Uterus (tissue), 4 donors: ENCODE measurements around the gene RAB3IL1. TPM values are rescaled to one million over a fixed set of nuclear protein-coding genes. Genes with fewer than 3 reads are reported as not detected.

Source experiments
- DNase-seq, 2 donors: peaks; one replicate each; pipeline ENCODE4 v3.0.0-alpha.2; 2019 to 2020
- H3K27ac ChIP-seq, 2 donors: fragments of 200-600 bp; sonication (generic); 1 replicate in 1 of 2; 2 replicates in 1 of 2; pipeline ENCODE4 v1.5.1; 2016 to 2018
- H3K27me3 ChIP-seq, 2 donors: fragments of 200-600 bp; sonication (generic); one replicate each; pipeline ENCODE4 v1.5.1; 2018 to 2019; ENCODE audit warnings: control low read depth in 1 of 2
- H3K36me3 ChIP-seq, 2 donors: fragments of 200-600 bp; sonication (generic); one replicate each; pipeline ENCODE4 v1.5.1; 2019; ENCODE audit warnings: control low read depth in 1 of 2
- H3K4me1 ChIP-seq, 2 donors: fragments of 200-600 bp; sonication (generic); one replicate each; pipeline ENCODE4 v1.5.1; 2018 to 2019; ENCODE audit warnings: control low read depth in 1 of 2
- H3K4me3 ChIP-seq, 2 donors: fragments of 200-600 bp; sonication (generic); 1 replicate in 1 of 2; 2 replicates in 1 of 2; pipeline ENCODE4 v1.5.1; 2018 to 2019; ENCODE audit warnings: mild to moderate bottlenecking in 1 of 2
- H3K9me3 ChIP-seq, 2 donors: fragments of 200-600 bp; sonication (generic); one replicate each; pipeline ENCODE4 v1.5.1; 2019; ENCODE audit warnings: control low read depth in 1 of 2
- CTCF ChIP-seq, 4 experiments: fragments of 200-600 bp in 2 of 4; fragments of 450-650 bp in 2 of 4; sonication (generic) in 2 of 4; IDR thresholded peaks; one replicate each; pipeline ENCODE4 v1.5.1; 2016 to 2019; ENCODE audit warnings: antibody characterized with exemption in 4 of 4, mild to moderate bottlenecking in 2 of 4, moderate library complexity in 1 of 4
- POLR2A ChIP-seq, 2 donors: fragments of 450-650 bp; IDR thresholded peaks; one replicate each; pipeline ENCODE4 v1.6.1; 2016; ENCODE audit warnings: antibody characterized with exemption in 2 of 2, mild to moderate bottlenecking in 1 of 2, moderate library complexity in 1 of 2
- intact Hi-C: fragments of 100-400 bp; cut with DNase I; formaldehyde crosslinking; loops from one replicate; pipeline ENCODE4 v1.15.1; 2023; ENCODE audit warnings: low total_unique reads
- total RNA-seq, 4 donors: library from RNA; depleted of rRNA in 3 of 4; stranded (reverse); fragments of >200 nt in 3 of 4; gene quantifications; one replicate each; pipeline versions ENCODE4 v1.1.0 to v1.2.4, GENCODE V29; 2014 to 2023
- donor health status: DM: yes; HTN: yes; CAD: no.

The RAB3IL1 gene
- total RNA-seq, 4 donors from 2014 or later, result 12.6 to 60.3 (median 26.8) TPM

- Histone ChIP-seq H3K4me3 (no peak overlapping the region), H3K36me3 (no peaks in the 10 kb centered on the region), H3K27me3 (no peaks in the 10 kb centered on the region), H3K9me3 (no peaks in the 10 kb centered on the region), H3K4me1 (peaks cover 0 to 9% of the 10 kb centered on the region in 2 donors), H3K27ac (peak overlapping the region; percentile 90 to 94)
- no peak for TF ChIP-seq POLR2A (IDR thresholded peaks at IDR 0.05)
- no peak for TF ChIP-seq CTCF (IDR thresholded peaks at IDR 0.05)
- DNase-seq, result peak in 1 of 2 donors; percentile 10
- intact Hi-C loops, result no loop called here
Measured at GRCh38 chr11:61914471-61915171, 2.7 kb downstream of the RAB3IL1 start.

DNA sequence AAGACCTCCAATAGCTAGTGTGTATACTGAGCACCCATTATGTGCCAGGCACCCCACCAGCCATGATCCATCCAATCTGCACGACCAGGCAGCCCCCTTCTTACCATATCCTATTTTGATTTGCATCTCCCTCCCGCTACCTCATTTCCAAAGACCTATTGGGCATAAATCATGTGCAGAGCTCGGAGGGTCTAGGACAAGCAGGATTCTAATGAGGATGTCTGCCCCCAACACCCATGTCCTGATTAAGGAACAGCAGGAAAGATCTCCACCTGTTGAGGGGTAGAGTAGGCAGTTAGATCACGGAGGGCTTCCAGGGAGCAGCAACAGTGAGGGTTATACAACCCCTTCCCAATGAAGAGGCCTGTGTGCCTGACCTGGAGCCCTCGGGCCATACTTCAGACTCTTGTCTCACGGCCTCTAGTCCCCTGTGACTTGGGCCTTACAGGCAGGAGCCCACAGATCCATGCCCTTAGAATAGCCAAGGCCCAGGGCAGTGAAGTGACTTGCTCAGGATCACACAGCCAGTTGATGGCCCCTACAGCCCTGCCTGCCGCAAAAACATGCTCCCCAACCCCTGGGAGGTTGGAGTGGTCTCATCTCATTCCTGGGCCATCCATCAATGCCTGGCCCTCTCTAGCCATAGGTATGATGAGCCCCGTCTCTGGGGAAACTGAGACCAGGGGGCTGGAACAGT, 3.5 kb downstream of the RAB3IL1 start:
- TF ChIP-seq CTCF (IDR thresholded peaks at IDR 0.05) (no peak), POLR2A (IDR thresholded peaks at IDR 0.05) (no peak)
- H3K4me1 ChIP-seq, result peaks cover 0 to 10% of the 10 kb centered on the region in 2 donors
- no peak overlapping the region for H3K4me3 ChIP-seq
- no peaks in the 10 kb centered on the region for H3K9me3 ChIP-seq
- H3K36me3 ChIP-seq, result no peaks in the 10 kb centered on the region
- H3K27ac ChIP-seq, result peak overlapping the region; percentile 90 to 94
- intact Hi-C loops, result no loop called here
- peak in 1 of 2 donors; percentile 10 for DNase-seq
- no peaks in the 10 kb centered on the region for H3K27me3 ChIP-seq

- H3K4me1 ChIP-seq, result peaks cover 0 to 13% of the 10 kb centered on the region in 2 donors
- H3K27me3 ChIP-seq, result no peaks in the 10 kb centered on the region
- H3K9me3 ChIP-seq, result no peaks in the 10 kb centered on the region
- H3K4me3 ChIP-seq, result no peak overlapping the region
- intact Hi-C loops, result no loop called here
- peak overlapping the region; percentile 54 to 66 for H3K27ac ChIP-seq
- TF ChIP-seq POLR2A (IDR thresholded peaks at IDR 0.05) (no peak), CTCF (IDR thresholded peaks at IDR 0.05) (no peak)
- peak; percentile 15 to 18 for DNase-seq
- H3K36me3 ChIP-seq, result no peaks in the 10 kb centered on the region
Measured at GRCh38 chr11:61912991-61913698, 4.2 kb downstream of the RAB3IL1 start.

- intact Hi-C loops, result no loop called here
- H3K27me3 ChIP-seq, result no peaks in the 10 kb centered on the region
- peak overlapping the region; percentile 66 to 70 for H3K27ac ChIP-seq
- peak; percentile 14 to 22 for DNase-seq
- peaks cover 0 to 10% of the 10 kb centered on the region in 2 donors for H3K4me1 ChIP-seq
- H3K9me3 ChIP-seq, result no peaks in the 10 kb centered on the region
- H3K4me3 ChIP-seq, result no peak overlapping the region
- H3K36me3 ChIP-seq, result no peaks in the 10 kb centered on the region
- no peak for TF ChIP-seq CTCF (IDR thresholded peaks at IDR 0.05)
- TF ChIP-seq POLR2A (IDR thresholded peaks at IDR 0.05), result no peak
Measured at GRCh38 chr11:61912530-61912898, 4.9 kb downstream of the RAB3IL1 start.
